ENCODE data around the gene FNDC11. TPM values are rescaled to one million over a fixed set of nuclear protein-coding genes. Genes with fewer than 3 reads are reported as not detected.

Gene FNDC11
- total RNA-seq, 1 donor from 2014 or later: 1.7 TPM

GRCh38 chr20:63580796-63581461 is 27.0 kb downstream of the FNDC11 start:
- TF ChIP-seq, protein P1, sequence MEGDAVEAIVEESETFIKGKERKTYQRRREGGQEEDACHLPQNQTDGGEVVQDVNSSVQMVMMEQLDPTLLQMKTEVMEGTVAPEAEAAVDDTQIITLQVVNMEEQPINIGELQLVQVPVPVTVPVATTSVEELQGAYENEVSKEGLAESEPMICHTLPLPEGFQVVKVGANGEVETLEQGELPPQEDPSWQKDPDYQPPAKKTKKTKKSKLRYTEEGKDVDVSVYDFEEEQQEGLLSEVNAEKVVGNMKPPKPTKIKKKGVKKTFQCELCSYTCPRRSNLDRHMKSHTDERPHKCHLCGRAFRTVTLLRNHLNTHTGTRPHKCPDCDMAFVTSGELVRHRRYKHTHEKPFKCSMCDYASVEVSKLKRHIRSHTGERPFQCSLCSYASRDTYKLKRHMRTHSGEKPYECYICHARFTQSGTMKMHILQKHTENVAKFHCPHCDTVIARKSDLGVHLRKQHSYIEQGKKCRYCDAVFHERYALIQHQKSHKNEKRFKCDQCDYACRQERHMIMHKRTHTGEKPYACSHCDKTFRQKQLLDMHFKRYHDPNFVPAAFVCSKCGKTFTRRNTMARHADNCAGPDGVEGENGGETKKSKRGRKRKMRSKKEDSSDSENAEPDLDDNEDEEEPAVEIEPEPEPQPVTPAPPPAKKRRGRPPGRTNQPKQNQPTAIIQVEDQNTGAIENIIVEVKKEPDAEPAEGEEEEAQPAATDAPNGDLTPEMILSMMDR (conservative IDR thresholded peaks at IDR 0.05; ENCODE audit: low read depth, low read length): peak; percentile 80
- DNase-seq (ENCODE audit: low read depth): peak; percentile 29
- no peak overlapping the region for H3K4me3 ChIP-seq (ENCODE audit: low read depth, low read length)

DNA sequence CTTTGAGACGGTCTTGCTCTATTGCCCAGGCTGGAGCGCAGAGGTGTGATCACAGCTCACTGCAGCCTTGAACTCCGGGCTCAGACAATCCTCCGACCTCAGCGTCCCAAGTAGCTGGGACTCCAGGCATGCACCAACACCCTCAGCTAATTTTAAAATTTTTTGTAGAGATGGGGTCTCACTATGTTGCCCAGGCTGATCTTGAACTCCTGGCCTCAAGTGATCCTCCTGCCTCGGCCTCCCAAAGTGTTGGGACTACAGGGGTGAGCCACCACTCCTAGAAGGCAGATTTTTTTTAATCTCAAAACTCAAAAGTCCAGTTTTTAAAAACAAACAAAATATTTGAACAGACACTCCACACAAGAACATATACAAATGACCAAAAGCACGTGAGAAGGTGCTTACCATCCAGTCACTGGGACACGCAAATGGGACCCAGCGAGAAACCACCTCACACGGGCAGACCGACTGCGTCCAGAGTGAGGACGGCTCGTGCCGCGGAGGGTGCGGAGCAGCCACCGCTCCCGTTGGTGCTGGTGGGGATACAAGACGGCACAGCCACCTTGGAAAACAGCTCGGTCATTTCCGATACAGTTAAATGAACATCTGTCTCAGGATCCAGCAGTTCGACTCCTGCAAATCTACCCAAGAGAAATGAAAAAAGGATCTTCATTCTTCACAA is 28.6 kb downstream of the FNDC11 start:
- TF ChIP-seq, protein P1 (conservative IDR thresholded peaks at IDR 0.05; ENCODE audit: low read depth, low read length): no peak
- H3K4me3 ChIP-seq (ENCODE audit: low read depth, low read length): no peak overlapping the region
- no peak for DNase-seq (ENCODE audit: low read depth)

DNA sequence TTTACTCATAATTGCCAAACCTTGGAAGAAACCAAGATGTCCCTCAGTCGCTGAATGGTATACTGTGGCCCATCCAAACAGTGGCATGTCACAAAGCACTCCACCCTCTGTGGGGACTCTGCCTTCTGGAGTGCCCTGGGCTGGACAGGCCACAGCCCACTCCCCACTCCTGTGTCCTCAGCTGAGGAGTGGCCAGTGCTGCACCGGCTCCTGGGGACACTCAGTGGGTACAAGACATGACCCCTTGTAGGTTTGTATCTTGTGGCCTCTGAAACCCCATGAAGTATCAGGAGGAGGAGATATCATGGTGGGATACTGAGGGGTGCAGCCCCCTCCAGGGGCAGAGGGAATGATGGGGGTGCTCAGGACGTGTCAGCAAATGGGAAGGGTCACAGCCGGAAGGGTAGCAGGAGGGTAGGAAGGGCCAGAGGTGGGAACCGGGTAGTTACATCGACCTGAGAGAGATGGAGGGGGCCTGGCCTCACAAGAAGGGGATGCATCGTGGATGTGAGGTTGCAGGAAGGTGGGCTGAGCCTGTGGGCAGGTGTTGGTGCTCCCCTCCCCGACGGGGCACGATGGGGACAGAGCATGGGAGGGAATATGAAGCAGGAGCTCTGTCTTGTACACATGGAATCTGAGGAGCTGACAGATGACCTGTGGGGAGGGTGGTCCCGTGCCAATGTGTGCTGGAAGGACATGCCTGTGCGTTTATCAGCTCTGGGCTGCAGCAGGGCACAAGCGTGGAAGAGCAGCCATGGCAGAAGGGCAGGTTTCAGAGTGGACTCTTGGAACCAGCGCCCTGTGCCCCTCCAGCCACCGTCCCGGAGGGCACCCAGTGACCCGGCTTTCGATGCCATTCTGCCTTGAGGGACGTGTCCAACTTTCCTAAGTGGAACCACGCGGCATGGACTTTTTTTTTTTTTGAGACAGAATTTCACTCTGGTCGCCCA is 31.9 kb downstream of the FNDC11 start:
- DNase-seq (ENCODE audit: low read depth): no peak
- no peak overlapping the region for H3K4me3 ChIP-seq (ENCODE audit: low read depth, low read length)
- TF ChIP-seq, protein P1 (conservative IDR thresholded peaks at IDR 0.05; ENCODE audit: low read depth, low read length): no peak

- no peak for DNase-seq (ENCODE audit: low read depth)
- no peak overlapping the region for H3K4me3 ChIP-seq (ENCODE audit: low read depth, low read length)
- TF ChIP-seq, protein P1 (conservative IDR thresholded peaks at IDR 0.05; ENCODE audit: low read depth, low read length): no peak
Measured at GRCh38 chr20:63586797-63587196, 32.8 kb downstream of the FNDC11 start.

- H3K4me3 ChIP-seq (ENCODE audit: low read depth, low read length): no peak overlapping the region
- TF ChIP-seq, protein P1 (conservative IDR thresholded peaks at IDR 0.05; ENCODE audit: low read depth, low read length): no peak
- no peak for DNase-seq (ENCODE audit: low read depth)
Measured at GRCh38 chr20:63587256-63587655, 33.3 kb downstream of the FNDC11 start.

GRCh38 chr20:63587776-63588591 is 34.0 kb downstream of the FNDC11 start:
- no peak for DNase-seq (ENCODE audit: low read depth)
- H3K4me3 ChIP-seq (ENCODE audit: low read depth, low read length): no peak overlapping the region
- TF ChIP-seq, protein P1 (conservative IDR thresholded peaks at IDR 0.05; ENCODE audit: low read depth, low read length): no peak
